ENCODE measurements around the gene SYNDIG1.
"Not testable (repeated sequence)": the region's sequence is repeated elsewhere in the genome, so short reads cannot be mapped to it uniquely, and the experiment has no call there.

Gene SYNDIG1

GRCh38 chr20:24493661-24494459 is 24.4 kb downstream of the SYNDIG1 start:
- no peak for DNase-seq

GRCh38 chr20:24494460-24494920 is 25.1 kb downstream of the SYNDIG1 start:
- no peak for DNase-seq

- no peak for DNase-seq
Measured at GRCh38 chr20:24495266-24495665, 25.8 kb downstream of the SYNDIG1 start.

- DNase-seq: no peak
Measured at GRCh38 chr20:24497851-24498250, 28.4 kb downstream of the SYNDIG1 start.

- no peak for DNase-seq
Measured at GRCh38 chr20:24498641-24499040, 29.2 kb downstream of the SYNDIG1 start.

GRCh38 chr20:24499472-24499871 is 30.0 kb downstream of the SYNDIG1 start:
- no peak for DNase-seq

- DNase-seq: peak; percentile 89
Measured at GRCh38 chr20:24501764-24502556, 32.5 kb downstream of the SYNDIG1 start.

- DNase-seq: no peak
Measured at GRCh38 chr20:24502661-24503060, 33.2 kb downstream of the SYNDIG1 start.

GRCh38 chr20:24503352-24503931 is 34.0 kb downstream of the SYNDIG1 start:
- no peak for DNase-seq

GRCh38 chr20:24504331-24505285 is 35.2 kb downstream of the SYNDIG1 start:
- DNase-seq: no peak

GRCh38 chr20:24506146-24506545 is 36.7 kb downstream of the SYNDIG1 start:
- DNase-seq: no peak

GRCh38 chr20:24506696-24507095 is 37.3 kb downstream of the SYNDIG1 start:
- no peak for DNase-seq

GRCh38 chr20:24507182-24507853 is 37.9 kb downstream of the SYNDIG1 start:
- no peak for DNase-seq

- DNase-seq: not testable (repeated sequence)
Measured at GRCh38 chr20:24512441-24512840, 43.0 kb downstream of the SYNDIG1 start.

GRCh38 chr20:24518515-24518914 is 49.1 kb downstream of the SYNDIG1 start:
- DNase-seq: no peak

GRCh38 chr20:24519476-24519875 is 50.0 kb downstream of the SYNDIG1 start:
- DNase-seq: no peak

GRCh38 chr20:24521032-24521431 is 51.6 kb downstream of the SYNDIG1 start:
- no peak for DNase-seq

- no peak for DNase-seq
Measured at GRCh38 chr20:24522452-24523330, 53.3 kb downstream of the SYNDIG1 start.

GRCh38 chr20:24523661-24524060 is 54.2 kb downstream of the SYNDIG1 start:
- no peak for DNase-seq

GRCh38 chr20:24528583-24529368 is 59.3 kb downstream of the SYNDIG1 start:
- DNase-seq: no peak

Data from GOT3 (cell line).